Trophoblast cell (in vitro differentiated cells and primary cell): ENCODE results near the gene PARP8.
A peak's percentile ranks its signal among the peaks of the same experiment; 100 is the strongest.

Experiments
- DNase-seq, 2 donors: peaks; one replicate each; pipeline ENCODE4 v3.0.0-alpha.2; 2016
- H2AFZ ChIP-seq: 2 replicates; pipeline ENCODE4 v1.6.1; 2013; ENCODE audit warnings: low read length, moderate library complexity, mild to moderate bottlenecking; ENCODE audit not compliant: insufficient read depth, poor library complexity
- H2AK5ac ChIP-seq: 2 replicates; pipeline ENCODE4 v1.6.1; 2013; ENCODE audit warnings: mild to moderate bottlenecking, low read length
- H2BK120ac ChIP-seq: 2 replicates; pipeline ENCODE4 v1.6.1; 2013; ENCODE audit warnings: low read length, mild to moderate bottlenecking, moderate library complexity; ENCODE audit not compliant: insufficient read depth, poor library complexity
- H2BK12ac ChIP-seq: 2 replicates; pipeline ENCODE4 v1.6.1; 2013; ENCODE audit warnings: mild to moderate bottlenecking, low read length, moderate library complexity
- H2BK5ac ChIP-seq: 2 replicates; pipeline ENCODE4 v1.6.1; 2013; ENCODE audit warnings: low read length, low read depth, moderate library complexity, mild to moderate bottlenecking; ENCODE audit not compliant: poor library complexity
- H3K14ac ChIP-seq: 2 replicates; pipeline ENCODE4 v1.6.1; 2013; ENCODE audit warnings: mild to moderate bottlenecking, low read length
- H3K18ac ChIP-seq: 2 replicates; pipeline ENCODE4 v1.6.1; 2013; ENCODE audit warnings: mild to moderate bottlenecking, low read length
- H3K23ac ChIP-seq: 2 replicates; pipeline ENCODE4 v1.6.1; 2013; ENCODE audit warnings: low read length
- H3K27ac ChIP-seq: 2 replicates; pipeline ENCODE4 v1.5.1; 2013; ENCODE audit warnings: low read depth, mild to moderate bottlenecking, inconsistent platforms, low read length, moderate library complexity
- H3K27me3 ChIP-seq: 2 replicates; pipeline ENCODE4 v1.6.1; 2013; ENCODE audit warnings: inconsistent platforms, mild to moderate bottlenecking, low read length, moderate library complexity; ENCODE audit not compliant: insufficient read depth
- H3K36me3 ChIP-seq, 2 experiments: 1 replicate in 1 of 2; 2 replicates in 1 of 2; pipeline ENCODE4 v1.6.1; 2013; ENCODE audit warnings: low read length in 2 of 2, mild to moderate bottlenecking in 2 of 2, moderate library complexity in 1 of 2; ENCODE audit not compliant: insufficient read depth in 2 of 2, control insufficient read depth in 1 of 2
- H3K4ac ChIP-seq: 2 replicates; pipeline ENCODE4 v1.6.1; 2013; ENCODE audit warnings: low read depth, mild to moderate bottlenecking, low read length, moderate library complexity
- H3K4me1 ChIP-seq, 2 experiments: 1 replicate in 1 of 2; 2 replicates in 1 of 2; pipeline ENCODE4 v1.6.1; 2013; ENCODE audit warnings: low read length in 2 of 2, mild to moderate bottlenecking in 2 of 2, moderate library complexity in 1 of 2; ENCODE audit not compliant: insufficient read depth in 2 of 2, control insufficient read depth in 1 of 2
- H3K4me2 ChIP-seq: 2 replicates; pipeline ENCODE4 v1.6.1; 2013; ENCODE audit warnings: inconsistent platforms, mild to moderate bottlenecking, low read length, moderate library complexity
- H3K4me3 ChIP-seq: 2 replicates; pipeline ENCODE4 v1.5.1; 2013; ENCODE audit warnings: mild to moderate bottlenecking, low read depth, low read length, inconsistent platforms
- H3K79me1 ChIP-seq: one replicate; pipeline ENCODE4 v1.6.1; 2013; ENCODE audit warnings: low read length
- H3K79me2 ChIP-seq: 2 replicates; pipeline ENCODE4 v1.6.1; 2013; ENCODE audit warnings: low read length, mild to moderate bottlenecking; ENCODE audit not compliant: control insufficient read depth, insufficient read depth, poor library complexity
- H3K9ac ChIP-seq: 2 replicates; pipeline ENCODE4 v1.6.1; 2013; ENCODE audit warnings: mild to moderate bottlenecking, low read length
- H3K9me3 ChIP-seq: 2 replicates; pipeline ENCODE4 v1.6.1; 2013; ENCODE audit warnings: low read depth, mild to moderate bottlenecking, control low read depth, inconsistent platforms, low read length; ENCODE audit not compliant: insufficient read depth
- H4K12ac ChIP-seq: 2 replicates; pipeline ENCODE4 v1.6.1; 2013; ENCODE audit warnings: low read depth, mild to moderate bottlenecking, low read length, moderate library complexity
- H4K8ac ChIP-seq: 2 replicates; pipeline ENCODE4 v1.6.1; 2013; ENCODE audit warnings: low read depth, mild to moderate bottlenecking, low read length, moderate library complexity
- H4K91ac ChIP-seq: one replicate; pipeline ENCODE4 v1.6.1; 2013; ENCODE audit warnings: low read depth, mild to moderate bottlenecking, low read length, moderate library complexity
- WGBS: extraction: QIAGEN DNeasy Blood & Tissue Kit; methylation state at CpG from one replicate; pipeline ENCODE4 v1.1.7; 2013; ENCODE audit warnings: missing lambda C conversion rate; ENCODE audit not compliant: insufficient read length, insufficient coverage; ENCODE audit errors: extremely low coverage; 5-methylcytosine and 5-hydroxymethylcytosine counted together

Gene PARP8

GRCh38 chr5:50733741-50734140 lies 67.3 kb downstream of the PARP8 start:
- WGBS: no CpG with 5 or more reads among the region's 3 CpGs
- no peak overlapping the region for H3K23ac ChIP-seq

DNA sequence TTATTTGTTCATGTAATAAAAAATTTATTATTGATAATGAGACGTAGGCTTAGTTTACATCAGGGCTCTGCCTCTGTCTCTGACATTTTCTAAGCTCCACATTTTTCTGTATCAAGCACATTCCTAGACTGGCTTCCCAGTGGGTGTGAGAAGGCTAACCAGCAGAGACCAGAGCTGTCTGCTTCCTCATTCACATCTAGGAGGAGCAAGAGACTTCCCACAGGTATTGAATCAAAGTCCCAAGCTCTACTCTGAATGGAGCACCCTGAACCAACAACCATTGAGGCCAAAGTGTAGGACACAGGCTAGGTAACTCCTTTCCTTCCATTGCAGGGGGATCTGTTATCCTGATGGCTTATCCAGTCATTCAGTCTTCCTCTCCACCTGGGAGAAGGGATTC lies 72.4 kb downstream of the PARP8 start:
- no peak overlapping the region for H3K9ac ChIP-seq
- H3K27ac ChIP-seq: no peak overlapping the region
- H3K79me1 ChIP-seq: no peaks in the 10 kb centered on the region
- H2AK5ac ChIP-seq: no peak overlapping the region
- peak overlapping the region; percentile 79 for H3K4ac ChIP-seq
- H3K4me3 ChIP-seq: no peak overlapping the region
- H3K9me3 ChIP-seq: no peaks in the 10 kb centered on the region
- H2BK5ac ChIP-seq: no peak overlapping the region
- no peaks in the 10 kb centered on the region for H3K36me3 ChIP-seq
- no peak overlapping the region for H2AFZ ChIP-seq
- no peak overlapping the region for H2BK120ac ChIP-seq
- no peak overlapping the region for H3K23ac ChIP-seq
- no peak overlapping the region for H3K14ac ChIP-seq
- peak overlapping the region; percentile 49 for H2BK12ac ChIP-seq
- peaks cover 2 to 3% of the 10 kb centered on the region in 2 experiments for H3K4me1 ChIP-seq
- H3K18ac ChIP-seq: no peak overlapping the region
- no peak for DNase-seq
- WGBS: no CpG with 5 or more reads among the region's 1 CpG
- no peak overlapping the region for H4K12ac ChIP-seq
- peaks cover 1% of the 10 kb centered on the region for H3K79me2 ChIP-seq
- no peak overlapping the region for H4K91ac ChIP-seq
- no peak overlapping the region for H4K8ac ChIP-seq
- no peaks in the 10 kb centered on the region for H3K27me3 ChIP-seq
- H3K4me2 ChIP-seq: no peak overlapping the region

More at GRCh38 chr5:50733741-50734140, 67.3 kb downstream of the PARP8 start:
- no peak overlapping the region for H3K9ac ChIP-seq
- no peak overlapping the region for H2AK5ac ChIP-seq
- no peaks in the 10 kb centered on the region for H3K9me3 ChIP-seq
- H4K8ac ChIP-seq: no peak overlapping the region
- no peaks in the 10 kb centered on the region for H3K79me1 ChIP-seq
- peaks cover 0 to 2% of the 10 kb centered on the region in 2 experiments for H3K4me1 ChIP-seq
- DNase-seq: no peak
- no peak overlapping the region for H2BK5ac ChIP-seq
- H3K4me3 ChIP-seq: no peak overlapping the region
- H4K12ac ChIP-seq: no peak overlapping the region
- H3K27ac ChIP-seq: no peak overlapping the region
- no peaks in the 10 kb centered on the region for H3K36me3 ChIP-seq
- no peaks in the 10 kb centered on the region for H3K79me2 ChIP-seq
- no peak overlapping the region for H2BK120ac ChIP-seq
- H3K27me3 ChIP-seq: no peaks in the 10 kb centered on the region
- H2BK12ac ChIP-seq: no peak overlapping the region
- no peak overlapping the region for H3K18ac ChIP-seq
- H3K4ac ChIP-seq: no peak overlapping the region
- no peak overlapping the region for H3K4me2 ChIP-seq
- no peak overlapping the region for H2AFZ ChIP-seq
- no peak overlapping the region for H3K14ac ChIP-seq
- no peak overlapping the region for H4K91ac ChIP-seq

DNA sequence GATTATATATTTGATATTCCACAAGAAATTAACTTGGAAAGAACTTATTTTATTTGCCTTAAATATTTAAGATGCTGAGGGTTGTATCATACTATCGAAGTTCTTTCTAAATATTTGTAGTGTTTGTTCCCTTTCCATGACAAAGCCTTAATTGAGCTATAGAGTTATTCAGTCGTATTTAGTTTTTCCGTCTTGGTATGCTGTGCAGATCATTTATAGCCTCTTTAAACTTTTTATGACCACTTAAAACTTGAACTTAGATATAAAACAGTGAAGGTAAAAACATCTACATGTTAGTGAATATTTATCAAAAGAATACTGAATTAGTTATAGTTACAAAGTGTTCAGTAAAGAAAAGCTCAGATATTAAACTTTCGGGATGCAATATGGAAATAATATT lies 74.4 kb downstream of the PARP8 start:
- Histone ChIP-seq H3K4me3 (no peak overlapping the region), H2BK120ac (no peak overlapping the region), H3K18ac (no peak overlapping the region), H3K79me1 (no peaks in the 10 kb centered on the region), H3K27me3 (no peaks in the 10 kb centered on the region), H3K27ac (no peak overlapping the region), H3K4me1 (peaks cover 2 to 3% of the 10 kb centered on the region in 2 experiments), H3K79me2 (peaks cover 1% of the 10 kb centered on the region), H2BK5ac (no peak overlapping the region), H2AFZ (no peak overlapping the region), H2BK12ac (no peak overlapping the region), H3K9ac (no peak overlapping the region), H2AK5ac (no peak overlapping the region), H4K91ac (no peak overlapping the region), H3K4ac (no peak overlapping the region), H3K14ac (no peak overlapping the region), H3K23ac (no peak overlapping the region), H3K9me3 (no peaks in the 10 kb centered on the region), H4K8ac (no peak overlapping the region), H3K4me2 (no peak overlapping the region), H4K12ac (no peak overlapping the region), H3K36me3 (no peaks in the 10 kb centered on the region)
- no peak for DNase-seq
- no CpG with 5 or more reads among the region's 4 CpGs for WGBS

- WGBS: no CpG with 5 or more reads among the region's 2 CpGs
- no peak overlapping the region for H3K27ac ChIP-seq
- no peak overlapping the region for H2AK5ac ChIP-seq
- peaks cover 0 to 2% of the 10 kb centered on the region in 2 experiments for H3K4me1 ChIP-seq
- H2AFZ ChIP-seq: no peak overlapping the region
- H3K4me2 ChIP-seq: no peak overlapping the region
- H4K91ac ChIP-seq: no peak overlapping the region
- H3K23ac ChIP-seq: no peak overlapping the region
- H3K27me3 ChIP-seq: no peaks in the 10 kb centered on the region
- H4K8ac ChIP-seq: no peak overlapping the region
- H3K14ac ChIP-seq: no peak overlapping the region
- H3K79me1 ChIP-seq: no peaks in the 10 kb centered on the region
- H4K12ac ChIP-seq: no peak overlapping the region
- no peak overlapping the region for H3K9ac ChIP-seq
- H2BK5ac ChIP-seq: no peak overlapping the region
- no peaks in the 10 kb centered on the region for H3K79me2 ChIP-seq
- H3K9me3 ChIP-seq: no peaks in the 10 kb centered on the region
- H3K18ac ChIP-seq: no peak overlapping the region
- no peak overlapping the region for H3K4ac ChIP-seq
- no peaks in the 10 kb centered on the region for H3K36me3 ChIP-seq
- H3K4me3 ChIP-seq: no peak overlapping the region
- H2BK12ac ChIP-seq: no peak overlapping the region
- peak in 1 of 2 donors; percentile 35 for DNase-seq
- no peak overlapping the region for H2BK120ac ChIP-seq
These were observed 78.3 kb downstream of the PARP8 start for GRCh38 chr5:50744776-50745175.
